Renal cortical epithelial cell (primary cell): Measurements from ENCODE around the gene EIF3K. TPM values are rescaled to one million over a fixed set of nuclear protein-coding genes. Genes with fewer than 3 reads are reported as not detected.
A peak's percentile ranks its signal among the peaks of the same experiment; 100 is the strongest.
"Not testable (repeated sequence)": the region's sequence is repeated elsewhere in the genome, so short reads cannot be mapped to it uniquely, and the experiment has no call there.

Source experiments
- DNase-seq: peaks from one replicate; pipeline ENCODE4 v3.0.0-alpha.2; 2011; ENCODE audit warnings: low read depth
- total RNA-seq: library from RNA; depleted of rRNA; stranded (reverse); fragments of >200 nt; gene quantifications from 2 replicates; pipeline ENCODE4 v1.2.3, GENCODE V29; 2014

EIF3K gene
- total RNA-seq, 1 donor from 2014 or later: 328 TPM

DNA sequence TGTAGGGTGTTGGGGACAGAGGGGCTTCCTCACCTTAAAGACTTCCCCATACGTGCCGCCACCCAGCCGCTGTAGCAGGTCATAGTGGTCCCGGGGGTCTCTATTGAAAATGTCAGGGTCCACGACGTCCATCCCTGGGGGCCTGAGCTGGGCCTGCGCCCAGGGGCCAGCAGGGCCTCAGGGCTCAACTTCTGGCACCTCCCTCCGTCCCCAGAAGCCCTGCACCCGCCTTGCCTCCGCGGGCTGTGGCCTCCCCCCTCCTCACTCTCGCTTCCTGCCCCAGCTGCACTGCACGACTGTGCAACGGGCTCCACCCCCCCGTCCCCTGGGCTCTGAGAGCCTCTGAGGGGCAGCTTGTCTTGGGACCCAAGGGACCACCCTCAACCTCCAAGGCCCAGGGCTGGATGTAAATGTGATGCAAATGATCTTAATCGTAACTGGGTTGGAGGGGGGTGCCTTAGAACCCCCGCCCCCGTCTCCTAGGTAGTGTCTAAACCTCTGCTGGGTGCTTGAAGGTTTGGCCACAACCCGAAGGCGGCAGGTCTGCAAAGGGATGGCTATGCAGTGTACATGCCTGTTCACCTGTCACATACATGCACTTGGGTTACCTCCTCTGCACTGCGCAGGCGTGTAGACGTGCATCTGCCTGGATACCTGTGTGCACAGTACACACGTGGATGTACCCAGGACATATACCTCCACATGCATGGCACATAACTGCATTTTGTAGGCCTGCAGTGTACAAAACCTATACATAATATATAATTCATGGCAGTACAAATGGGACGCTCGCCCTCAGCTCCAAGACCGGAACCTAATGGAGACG, 1.0 kb upstream of the EIF3K start, which contains the start of gene MAP4K1:
Gene MAP4K1, minus strand, starts transcription at position 190 of the 826 bp plus-strand sequence. Its CDS starts 58 bp downstream, at position 132.
- no peak for DNase-seq

GRCh38 chr19:38619361-38620174, 580 bp downstream of the EIF3K start:
- DNase-seq: no peak

- DNase-seq: no peak
These were observed 5.8 kb downstream of the EIF3K start for GRCh38 chr19:38624822-38625221.

DNA sequence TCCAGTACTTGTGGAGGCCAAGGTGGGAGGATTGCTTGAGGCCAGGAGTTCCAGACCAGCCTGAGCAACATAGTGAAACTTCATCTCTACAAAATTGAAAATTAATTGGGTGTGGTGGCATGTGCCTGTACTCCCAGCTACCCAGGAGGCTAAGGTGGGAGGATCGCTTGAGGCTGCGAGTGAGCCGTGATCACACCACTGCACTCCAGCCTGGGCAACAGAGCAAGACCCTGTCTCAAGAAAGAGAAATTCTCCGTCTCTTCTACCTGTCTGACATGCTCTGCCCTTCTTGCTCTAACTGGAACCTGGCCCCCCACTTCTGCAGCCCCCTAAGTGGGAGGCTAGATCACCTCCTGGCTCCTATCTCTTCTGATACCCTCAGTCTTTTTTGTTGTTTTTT, 7.4 kb downstream of the EIF3K start:
- no peak for DNase-seq

DNA sequence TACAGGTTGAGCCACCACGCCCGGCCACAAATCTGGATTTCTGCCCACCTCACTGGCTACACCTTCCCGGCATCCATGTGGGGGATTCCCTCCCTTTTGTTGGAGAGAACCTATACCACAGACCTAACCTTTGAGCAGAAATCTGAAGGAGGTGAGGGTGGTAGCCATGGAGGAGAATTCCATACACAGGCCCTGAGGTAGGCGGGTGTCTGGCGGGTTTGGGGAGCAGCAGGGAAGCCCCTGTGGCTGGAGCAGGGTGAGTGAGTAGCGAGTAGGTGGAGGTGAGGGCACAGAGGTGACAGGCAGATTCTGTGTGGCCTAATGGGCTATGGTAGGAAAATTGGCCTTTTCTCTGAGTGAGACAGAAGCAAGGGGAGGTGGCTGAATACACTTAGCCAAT, 10.6 kb downstream of the EIF3K start:
- DNase-seq: no peak

- DNase-seq: not testable (repeated sequence)
These were observed 12.3 kb downstream of the EIF3K start for GRCh38 chr19:38631301-38631700.

GRCh38 chr19:38631811-38632475, 13.0 kb downstream of the EIF3K start:
- DNase-seq: peak; percentile 72

- DNase-seq: no peak
These were observed 13.7 kb downstream of the EIF3K start for GRCh38 chr19:38632476-38633213.

DNA sequence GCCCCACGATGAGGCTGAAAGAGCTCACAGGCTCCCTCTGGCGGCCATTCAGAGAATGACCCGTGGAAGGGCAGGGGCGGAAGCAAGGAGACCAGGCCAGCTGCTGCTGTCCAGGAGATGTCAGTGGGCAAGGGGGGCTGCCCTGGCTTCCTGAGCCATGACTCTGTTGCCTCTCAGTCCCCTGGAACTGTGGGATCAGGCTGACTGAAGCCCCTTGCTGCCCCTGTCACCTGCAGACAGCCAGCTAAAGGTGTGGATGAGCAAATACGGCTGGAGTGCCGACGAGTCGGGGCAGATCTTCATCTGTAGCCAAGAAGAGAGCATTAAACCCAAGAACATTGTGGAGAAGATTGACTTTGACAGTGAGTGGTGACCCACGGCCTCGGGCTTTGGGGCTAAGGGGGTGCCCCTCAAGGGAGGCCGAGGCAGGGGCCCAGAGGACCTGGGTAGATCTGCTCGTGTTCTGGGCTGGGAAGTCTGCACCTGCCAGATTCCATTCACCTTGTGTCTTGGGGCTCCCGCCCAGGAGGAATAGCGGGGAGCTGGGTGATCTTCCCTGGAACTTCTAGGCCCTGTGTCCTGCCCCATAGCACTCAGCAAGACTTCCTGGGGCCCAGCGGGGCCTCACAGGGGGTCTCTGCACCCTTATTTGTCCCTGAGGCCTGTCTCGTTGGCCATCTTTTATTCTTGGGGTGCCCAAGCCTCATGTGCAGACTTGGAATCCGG, 15.9 kb downstream of the EIF3K start:
- peak; percentile 30 for DNase-seq

- DNase-seq: no peak
These were observed 16.8 kb downstream of the EIF3K start for GRCh38 chr19:38635483-38636399.

- DNase-seq: no peak
These were observed 19.5 kb downstream of the EIF3K start for GRCh38 chr19:38638461-38638860.

DNA sequence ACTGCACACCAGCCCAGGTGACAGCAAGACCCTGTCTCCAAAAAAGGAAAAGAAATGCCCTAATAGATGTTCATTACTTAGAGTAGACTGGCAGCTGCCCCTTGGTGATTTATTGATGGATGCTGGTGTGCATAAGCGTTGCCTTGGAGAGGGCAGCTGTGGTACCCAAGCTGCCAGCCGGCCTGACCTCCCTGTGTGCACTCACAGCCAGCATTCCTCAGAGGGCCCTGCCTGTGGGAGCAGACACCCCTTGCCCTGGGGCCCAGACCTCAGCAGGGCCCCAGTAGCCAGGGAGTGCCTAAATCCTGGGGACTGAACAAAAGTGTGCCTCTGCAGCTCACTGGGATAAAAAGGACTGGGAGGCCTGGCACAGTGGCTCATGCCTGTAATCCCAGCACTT, 20.7 kb downstream of the EIF3K start:
- DNase-seq: no peak

GRCh38 chr19:38640368-38640767, 21.4 kb downstream of the EIF3K start:
- DNase-seq: no peak

- no peak for DNase-seq
These were observed 23.2 kb downstream of the EIF3K start for GRCh38 chr19:38642176-38642575.

GRCh38 chr19:38644719-38645118, 25.7 kb downstream of the EIF3K start:
- DNase-seq: no peak

DNA sequence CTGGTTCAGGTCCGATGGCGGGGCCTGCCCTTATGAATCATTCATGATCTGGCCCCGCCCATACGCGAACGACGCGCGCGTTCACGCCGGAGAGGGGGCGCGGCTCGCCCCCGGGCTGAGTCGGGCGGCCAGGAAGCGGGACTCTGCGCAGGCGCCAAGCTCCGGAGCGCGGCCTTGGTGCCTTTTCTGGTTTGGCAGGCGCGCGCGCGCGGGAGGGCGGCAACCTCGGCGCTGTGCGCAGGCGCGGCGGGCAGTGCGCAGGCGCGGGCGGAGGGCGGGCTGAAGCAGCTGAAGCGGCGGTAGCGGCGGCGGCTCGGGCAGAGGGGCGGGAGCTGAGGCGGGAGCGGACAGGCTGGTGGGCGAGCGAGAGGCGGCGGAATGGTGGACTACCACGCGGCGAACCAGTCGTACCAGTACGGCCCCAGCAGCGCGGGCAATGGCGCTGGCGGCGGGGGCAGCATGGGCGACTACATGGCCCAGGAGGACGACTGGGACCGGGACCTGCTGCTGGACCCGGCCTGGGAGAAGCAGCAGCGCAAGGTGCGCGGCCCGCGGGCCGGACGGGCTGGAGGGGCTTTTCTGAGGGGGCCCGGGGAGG, 28.5 kb downstream of the EIF3K start, which contains the start of gene ACTN4:
Gene ACTN4, plus strand, starts transcription at position 282 of the 598 bp plus-strand sequence. Its CDS starts 97 bp downstream, at position 379.
- peak; percentile 78 for DNase-seq

- no peak for DNase-seq
These were observed 29.2 kb downstream of the EIF3K start for GRCh38 chr19:38647966-38648768.

GRCh38 chr19:38648769-38649304, 29.8 kb downstream of the EIF3K start:
- no peak for DNase-seq
